Spleen (tissue), 7 donors: ENCODE results near the gene CEP112.

Experiments used
- CTCF ChIP-seq, 11 experiments: fragments of 200-600 bp in 7 of 11; fragments of 450-650 bp in 4 of 11; sonication (generic) in 4 of 11; IDR thresholded peaks in 8 of 11; conservative IDR thresholded peaks in 3 of 11; 1 replicate in 7 of 11; 2 replicates in 4 of 11; pipeline versions ENCODE4 v1.4.0 to v1.8.0; 2016 to 2021; ENCODE audit warnings: antibody characterized with exemption in 11 of 11, inconsistent platforms in 4 of 11, mild to moderate bottlenecking in 1 of 11
- POLR2A ChIP-seq, 3 donors: fragments of 450-650 bp; IDR thresholded peaks; one replicate each; pipeline ENCODE4 v1.5.1; 2017; ENCODE audit warnings: antibody characterized with exemption in 3 of 3, mild to moderate bottlenecking in 1 of 3
- POLR2AphosphoS5 ChIP-seq, 3 donors: sonication (generic); formaldehyde crosslinking; IDR thresholded peaks; one replicate each; pipeline ENCODE4 v1.5.1; 2017; ENCODE audit warnings: antibody characterized with exemption in 3 of 3
- donor health status: DM: no; HTN: no; CAD: no; lungs with moderate emphysema.
- donor health status: DM: no; HTN: no; CAD: no.
- donor health status: DM: no; HTN: no; CAD: no.

- no peak for TF ChIP-seq CTCF (IDR thresholded peaks at IDR 0.05 in 8 of 11, conservative IDR thresholded peaks at IDR 0.05 in 3 of 11)
- no peak for TF ChIP-seq POLR2A (IDR thresholded peaks at IDR 0.05)
- no peak for TF ChIP-seq POLR2AphosphoS5 (IDR thresholded peaks at IDR 0.05)
Measured at GRCh38 chr17:65599650-65600049, 592.3 kb downstream of the CEP112 start.
